GM21723 (cell line): ENCODE results near the gene HIBADH.

ENCODE experiments used
- ATAC-seq: cut with Tn5 transposase; IDR thresholded peaks from one replicate; pipeline ENCODE4 v1.9.1; 2021; ENCODE audit warnings: mild to moderate bottlenecking, moderate library complexity; ENCODE audit not compliant: unreplicated experiment

The HIBADH gene

GRCh38 chr7:27554826-27555225 lies 107.9 kb downstream of the HIBADH start:
- no peak for ATAC-seq

- no peak for ATAC-seq
Measured at GRCh38 chr7:27553273-27553672, 109.4 kb downstream of the HIBADH start.

GRCh38 chr7:27551803-27552400 lies 110.8 kb downstream of the HIBADH start:
- ATAC-seq: no peak

GRCh38 chr7:27549606-27550005 lies 113.1 kb downstream of the HIBADH start:
- ATAC-seq: no peak

GRCh38 chr7:27548304-27548703 lies 114.4 kb downstream of the HIBADH start:
- ATAC-seq: no peak

GRCh38 chr7:27547401-27547800 lies 115.3 kb downstream of the HIBADH start:
- no peak for ATAC-seq

- no peak for ATAC-seq
Measured at GRCh38 chr7:27546610-27547009, 116.1 kb downstream of the HIBADH start.

GRCh38 chr7:27535795-27536194 lies 126.9 kb downstream of the HIBADH start:
- ATAC-seq: no peak

GRCh38 chr7:27533652-27534081 lies 129.0 kb downstream of the HIBADH start:
- no peak for ATAC-seq

GRCh38 chr7:27532314-27532713 lies 130.4 kb downstream of the HIBADH start:
- no peak for ATAC-seq

- ATAC-seq: no peak
Measured at GRCh38 chr7:27527348-27527714, 135.4 kb downstream of the HIBADH start.

GRCh38 chr7:27526611-27527347 lies 135.9 kb downstream of the HIBADH start:
- no peak for ATAC-seq

- no peak for ATAC-seq
Measured at GRCh38 chr7:27526131-27526530, 136.6 kb downstream of the HIBADH start.

GRCh38 chr7:27523321-27523720 lies 139.4 kb downstream of the HIBADH start:
- ATAC-seq: no peak

GRCh38 chr7:27522566-27522965 lies 140.1 kb downstream of the HIBADH start:
- no peak for ATAC-seq

- ATAC-seq: no peak
Measured at GRCh38 chr7:27520815-27521790, 141.6 kb downstream of the HIBADH start.

- ATAC-seq: no peak
Measured at GRCh38 chr7:27519793-27520469, 142.8 kb downstream of the HIBADH start.

- ATAC-seq: no peak
Measured at GRCh38 chr7:27518561-27519350, 143.9 kb downstream of the HIBADH start.

GRCh38 chr7:27516421-27516820 lies 146.3 kb downstream of the HIBADH start:
- ATAC-seq: no peak

GRCh38 chr7:27515933-27516332 lies 146.8 kb downstream of the HIBADH start:
- ATAC-seq: no peak
